CD8-positive, alpha-beta memory T cell (primary cell): ENCODE data around the gene SPTB. TPM values are rescaled to one million over a fixed set of nuclear protein-coding genes. Genes with fewer than 3 reads are reported as not detected.

ENCODE experiments used
- CTCF ChIA-PET: fragments of 350-600 bp; sonication (Branson Sonifier 250); formaldehyde crosslinking; loops from one replicate; lab custom pipeline; 2021; ENCODE audit warnings: antibody characterized with exemption; lab: Charles Lee
- POLR2A ChIA-PET: fragments of 350-600 bp; sonication (Branson Sonifier 250); formaldehyde crosslinking; loops from one replicate; lab custom pipeline; 2021; ENCODE audit warnings: antibody characterized with exemption; lab: Charles Lee
- DNase-seq, 5 donors: peaks; one replicate each; pipeline versions ENCODE4 v3.0.0 to v3.0.0-alpha.2; 2020 to 2022; ENCODE audit warnings: mixed read lengths in 1 of 5
- H3K27ac ChIP-seq: one replicate; pipeline ENCODE4 v1.7.0; 2013; ENCODE audit warnings: low read depth, mild to moderate bottlenecking, low read length, moderate library complexity
- H3K27me3 ChIP-seq: 2 replicates; pipeline ENCODE4 v1.7.0; 2013; ENCODE audit warnings: low read length, mild to moderate bottlenecking; ENCODE audit not compliant: insufficient read depth, poor library complexity, severe bottlenecking
- H3K36me3 ChIP-seq: 2 replicates; pipeline ENCODE4 v1.7.0; 2013; ENCODE audit warnings: mild to moderate bottlenecking, low read length, moderate library complexity; ENCODE audit not compliant: insufficient read depth
- H3K4me1 ChIP-seq: 2 replicates; pipeline ENCODE4 v1.7.0; 2013; ENCODE audit warnings: mild to moderate bottlenecking, low read length, moderate library complexity; ENCODE audit not compliant: insufficient read depth
- H3K4me3 ChIP-seq: 2 replicates; pipeline ENCODE4 v1.7.0; 2013; ENCODE audit warnings: mild to moderate bottlenecking, low read length
- H3K9me3 ChIP-seq: 2 replicates; pipeline ENCODE4 v1.7.0; 2013; ENCODE audit warnings: mild to moderate bottlenecking, low read length
- H3K27ac Mint-ChIP-seq, 8 donors: one replicate each; pipeline ENCODE4 v1.8.0; 2020 to 2021; ENCODE audit warnings: mixed read lengths in 8 of 8, mild to moderate bottlenecking in 6 of 8, inconsistent platforms in 3 of 8, moderate library complexity in 3 of 8
- H3K27me3 Mint-ChIP-seq, 2 donors: one replicate each; pipeline ENCODE4 v1.8.0; 2020 to 2021; ENCODE audit warnings: mixed read lengths in 2 of 2, mild to moderate bottlenecking in 1 of 2, moderate library complexity in 1 of 2
- H3K36me3 Mint-ChIP-seq, 3 donors: one replicate each; pipeline ENCODE4 v1.8.0; 2020 to 2021; ENCODE audit warnings: mixed read lengths in 3 of 3, inconsistent platforms in 1 of 3, mild to moderate bottlenecking in 1 of 3
- H3K4me1 Mint-ChIP-seq, 3 donors: one replicate each; pipeline ENCODE4 v1.8.0; 2020 to 2021; ENCODE audit warnings: mixed read lengths in 3 of 3, inconsistent platforms in 1 of 3, mild to moderate bottlenecking in 1 of 3
- H3K4me3 Mint-ChIP-seq, 7 donors: one replicate each; pipeline ENCODE4 v1.8.0; 2020 to 2021; ENCODE audit warnings: mixed read lengths in 7 of 7, mild to moderate bottlenecking in 6 of 7, moderate library complexity in 4 of 7, inconsistent platforms in 2 of 7
- H3K9me3 Mint-ChIP-seq, 5 donors: one replicate each; pipeline ENCODE4 v1.8.0; 2020 to 2022; ENCODE audit warnings: mixed read lengths in 5 of 5, mild to moderate bottlenecking in 3 of 5, moderate library complexity in 2 of 5, inconsistent platforms in 1 of 5
- polyA plus RNA-seq: library from polyadenylated mRNA; unstranded; fragments of 300-500 nt; fragmentation: Illumina TruSeq; gene quantifications from one replicate; pipeline ENCODE4 v1.2.3, GENCODE V29; 2021
- total RNA-seq, 2 experiments: library from RNA; stranded (reverse); gene quantifications; one replicate each; pipeline ENCODE4 v1.2.3, GENCODE V29; 2021

Gene SPTB
- total and polyA plus RNA-seq, 3 experiments from 2014 or later, result 0.09 to 0.18 (median 0.15) TPM

GRCh38 chr14:64912261-64912660 lies 32.6 kb upstream of the SPTB start:
- H3K36me3 Mint-ChIP-seq, result peaks cover 1 to 13% (median 3%) of the 10 kb centered on the region in 3 donors
- H3K4me1 Mint-ChIP-seq, result peaks cover 29 to 33% (median 32%) of the 10 kb centered on the region in 3 donors
- H3K4me3 ChIP-seq, result no peak overlapping the region
- no peaks in the 10 kb centered on the region for H3K36me3 ChIP-seq
- H3K9me3 ChIP-seq, result no peaks in the 10 kb centered on the region
- no peak overlapping the region for H3K27ac ChIP-seq
- CTCF ChIA-PET, result no interaction called here
- DNase-seq, result peak in 1 of 5 donors; percentile 12
- H3K27me3 Mint-ChIP-seq, result peaks cover 2 to 26% of the 10 kb centered on the region in 2 donors
- peaks cover 27% of the 10 kb centered on the region for H3K4me1 ChIP-seq
- H3K27ac Mint-ChIP-seq, result peak overlapping the region in 5 of 8 donors; percentile 15 to 87 (median 63)
- POLR2A ChIA-PET, result no interaction called here
- peaks cover 0 to 3% (median 0%) of the 10 kb centered on the region in 5 donors for H3K9me3 Mint-ChIP-seq
- peak overlapping the region in 1 of 7 donors; percentile 57 for H3K4me3 Mint-ChIP-seq
- H3K27me3 ChIP-seq, result no peaks in the 10 kb centered on the region

GRCh38 chr14:64910847-64911495 lies 31.3 kb upstream of the SPTB start:
- Mint-ChIP-seq H3K4me1 (peaks cover 18 to 24% (median 21%) of the 10 kb centered on the region in 3 donors), H3K36me3 (peaks cover 0 to 12% (median 3%) of the 10 kb centered on the region in 3 donors), H3K4me3 (no peak overlapping the region), H3K27ac (peak overlapping the region in 2 of 8 donors; percentile 13 to 35), H3K27me3 (peaks cover 2 to 35% of the 10 kb centered on the region in 2 donors), H3K9me3 (peaks cover 0 to 3% (median 0%) of the 10 kb centered on the region in 5 donors)
- Histone ChIP-seq H3K4me3 (no peak overlapping the region), H3K36me3 (no peaks in the 10 kb centered on the region), H3K27me3 (no peaks in the 10 kb centered on the region), H3K27ac (no peak overlapping the region), H3K4me1 (peaks cover 16% of the 10 kb centered on the region), H3K9me3 (no peaks in the 10 kb centered on the region)
- DNase-seq, result no peak
- ChIA-PET POLR2A (no interaction called here), CTCF (interaction anchor here (0.7 to 1.3 kb wide), 5 partner anchors 19 to 75 kb away, joined by 3 to 6 read pairs (median 3); no protein-coding TSS in a partner anchor)

DNA sequence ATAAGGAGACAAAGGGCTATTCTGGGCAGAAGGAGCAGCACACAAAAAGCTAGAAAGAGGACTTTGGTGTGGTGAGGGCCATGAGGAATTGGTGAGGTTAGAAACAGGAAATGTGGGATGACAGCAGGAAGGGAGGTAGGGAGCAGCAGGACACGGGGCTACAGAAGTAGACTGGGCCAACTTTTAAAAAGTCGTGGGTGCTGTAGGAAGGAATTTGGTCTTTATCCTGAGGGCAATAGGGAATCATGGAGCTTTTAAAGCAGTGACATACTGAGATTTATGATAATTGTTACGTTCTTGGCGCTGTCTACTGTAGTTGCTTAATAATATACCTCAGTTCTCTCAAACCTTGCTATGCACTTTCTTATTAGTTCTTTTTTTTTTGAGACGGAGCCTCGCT lies 26.3 kb upstream of the SPTB start:
- H3K4me3 ChIP-seq, result no peak overlapping the region
- Mint-ChIP-seq H3K9me3 (no peaks in the 10 kb centered on the region), H3K4me3 (no peak overlapping the region), H3K27ac (no peak overlapping the region), H3K27me3 (peaks cover 5 to 55% of the 10 kb centered on the region in 2 donors), H3K4me1 (no peaks in the 10 kb centered on the region), H3K36me3 (no peaks in the 10 kb centered on the region)
- H3K27ac ChIP-seq, result no peak overlapping the region
- H3K27me3 ChIP-seq, result no peaks in the 10 kb centered on the region
- POLR2A ChIA-PET, result no interaction called here
- no peaks in the 10 kb centered on the region for H3K4me1 ChIP-seq
- no peaks in the 10 kb centered on the region for H3K36me3 ChIP-seq
- H3K9me3 ChIP-seq, result no peaks in the 10 kb centered on the region
- DNase-seq, result no peak
- CTCF ChIA-PET, result interaction anchor here (3.6 kb wide), 1 partner anchor 14 kb away, joined by 19 read pairs; no protein-coding TSS in a partner anchor

GRCh38 chr14:64899958-64900357 lies 20.3 kb upstream of the SPTB start:
- no peaks in the 10 kb centered on the region for H3K9me3 ChIP-seq
- no peak for DNase-seq
- H3K36me3 ChIP-seq, result no peaks in the 10 kb centered on the region
- Mint-ChIP-seq H3K27me3 (peaks cover 5 to 23% of the 10 kb centered on the region in 2 donors), H3K36me3 (no peaks in the 10 kb centered on the region), H3K27ac (no peak overlapping the region), H3K4me3 (no peak overlapping the region), H3K9me3 (no peaks in the 10 kb centered on the region), H3K4me1 (no peaks in the 10 kb centered on the region)
- POLR2A ChIA-PET, result no interaction called here
- H3K4me1 ChIP-seq, result no peaks in the 10 kb centered on the region
- H3K27ac ChIP-seq, result no peak overlapping the region
- CTCF ChIA-PET, result interaction anchor here (2.4 kb wide), 1 partner anchor 8 kb away, joined by 14 read pairs; no protein-coding TSS in a partner anchor
- no peaks in the 10 kb centered on the region for H3K27me3 ChIP-seq
- no peak overlapping the region for H3K4me3 ChIP-seq

DNA sequence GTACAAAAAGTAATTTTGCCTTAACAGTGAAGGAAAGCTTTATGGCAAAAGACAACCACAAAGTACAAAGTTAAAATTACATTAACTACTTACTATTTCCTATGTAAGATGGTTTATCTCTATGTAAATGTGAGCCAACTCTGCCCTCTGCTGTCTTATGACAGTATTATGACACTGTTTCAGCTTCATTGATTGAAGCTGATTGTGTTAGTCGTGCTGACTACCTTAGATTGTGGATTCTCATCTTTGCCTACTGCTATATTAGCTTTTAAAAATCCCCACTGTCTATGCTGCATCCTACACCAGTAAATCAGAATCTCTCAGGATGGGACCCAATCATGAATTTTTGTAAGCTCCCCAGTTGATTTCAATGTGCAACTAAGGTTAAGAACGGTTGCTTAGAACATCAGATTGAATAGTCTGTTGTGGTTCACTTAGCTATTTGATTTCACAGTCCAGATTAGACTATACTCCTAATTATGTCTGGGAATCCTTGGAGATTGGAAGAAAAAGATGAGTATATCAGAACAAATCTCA lies 12.2 kb upstream of the SPTB start:
- H3K9me3 ChIP-seq, result no peaks in the 10 kb centered on the region
- H3K4me3 ChIP-seq, result no peak overlapping the region
- ChIA-PET CTCF (interaction anchor here (0.6 to 5.4 kb wide), 37 partner anchors 9 to 256 kb away, joined by 3 to 95 read pairs (median 4); partner anchors contain the start of genes CHURC1, FNTB and SPTB), POLR2A (interaction anchor here (1.4 kb wide), 2 partner anchors 10 to 69 kb away, joined by 4 to 5 read pairs; no protein-coding TSS in a partner anchor)
- Mint-ChIP-seq H3K9me3 (no peaks in the 10 kb centered on the region), H3K27me3 (peaks cover 11 to 22% of the 10 kb centered on the region in 2 donors), H3K27ac (no peak overlapping the region), H3K36me3 (no peaks in the 10 kb centered on the region), H3K4me1 (no peaks in the 10 kb centered on the region), H3K4me3 (no peak overlapping the region)
- H3K27ac ChIP-seq, result no peak overlapping the region
- DNase-seq, result peak in 3 of 5 donors; percentile 8 to 53 (median 32)
- H3K4me1 ChIP-seq, result no peaks in the 10 kb centered on the region
- no peaks in the 10 kb centered on the region for H3K27me3 ChIP-seq
- no peaks in the 10 kb centered on the region for H3K36me3 ChIP-seq

- Mint-ChIP-seq H3K27ac (peak overlapping the region in 1 of 8 donors; percentile 21), H3K4me3 (no peak overlapping the region), H3K4me1 (no peaks in the 10 kb centered on the region), H3K36me3 (no peaks in the 10 kb centered on the region), H3K9me3 (no peaks in the 10 kb centered on the region), H3K27me3 (peaks cover 11 to 26% of the 10 kb centered on the region in 2 donors)
- H3K27ac ChIP-seq, result no peak overlapping the region
- no peaks in the 10 kb centered on the region for H3K27me3 ChIP-seq
- H3K9me3 ChIP-seq, result no peaks in the 10 kb centered on the region
- no peak for DNase-seq
- CTCF ChIA-PET, result interaction anchor here (0.6 to 5.4 kb wide), 35 partner anchors 9 to 255 kb away, joined by 3 to 95 read pairs (median 4); partner anchors contain the start of genes CHURC1, FNTB and SPTB
- no peak overlapping the region for H3K4me3 ChIP-seq
- no peaks in the 10 kb centered on the region for H3K4me1 ChIP-seq
- H3K36me3 ChIP-seq, result no peaks in the 10 kb centered on the region
- POLR2A ChIA-PET, result interaction anchor here (1.4 kb wide), 2 partner anchors 9 to 68 kb away, joined by 4 to 5 read pairs; no protein-coding TSS in a partner anchor
These were observed 11.6 kb upstream of the SPTB start for GRCh38 chr14:64891173-64891838.

DNA sequence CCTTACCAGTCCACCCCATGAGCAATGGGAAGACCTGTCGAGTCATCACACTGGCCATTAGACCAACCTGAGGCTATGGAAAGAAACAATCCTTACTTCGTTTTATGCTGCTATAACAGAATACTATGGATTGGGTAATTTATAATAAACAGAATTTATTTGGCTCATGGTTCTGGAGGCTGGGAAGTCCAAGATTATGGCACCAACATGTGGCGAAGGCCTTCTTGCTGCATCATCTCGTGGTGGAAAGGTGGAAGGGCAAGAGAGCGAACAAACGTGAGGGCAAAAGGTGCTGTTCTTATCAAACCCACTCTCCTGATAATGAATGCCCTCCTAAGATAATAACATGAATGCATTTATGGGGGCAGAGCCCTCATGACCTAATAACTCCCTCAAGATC lies 9.6 kb upstream of the SPTB start:
- no peaks in the 10 kb centered on the region for H3K4me1 ChIP-seq
- H3K4me3 ChIP-seq, result no peak overlapping the region
- Mint-ChIP-seq H3K27ac (no peak overlapping the region), H3K36me3 (peaks cover 0 to 1% (median 0%) of the 10 kb centered on the region in 3 donors), H3K4me3 (no peak overlapping the region), H3K27me3 (peaks cover 13 to 40% of the 10 kb centered on the region in 2 donors), H3K9me3 (no peaks in the 10 kb centered on the region), H3K4me1 (no peaks in the 10 kb centered on the region)
- no peaks in the 10 kb centered on the region for H3K9me3 ChIP-seq
- CTCF ChIA-PET, result interaction anchor here (5.4 kb wide), 1 partner anchor 65 kb away, joined by 95 read pairs; no protein-coding TSS in a partner anchor
- no peaks in the 10 kb centered on the region for H3K36me3 ChIP-seq
- H3K27ac ChIP-seq, result no peak overlapping the region
- DNase-seq, result no peak
- POLR2A ChIA-PET, result no interaction called here
- H3K27me3 ChIP-seq, result no peaks in the 10 kb centered on the region
